HK-2 (cell line): ENCODE results near the gene SOCS1.
"Not testable (repeated sequence)": the region's sequence is repeated elsewhere in the genome, so short reads cannot be mapped to it uniquely, and the experiment has no call there.

Experiments used
- DNase-seq: peaks from one replicate; pipeline ENCODE4 v3.0.0-alpha.2; 2018; ENCODE audit not compliant: unreplicated experiment

The SOCS1 gene

GRCh38 chr16:11255737-11256660 lies at the start of gene SOCS1:
Gene SOCS1, minus strand, starts transcription at chr16:11256204. Its CDS starts 726 bp downstream, at chr16:11255478.
- peak; percentile 75 for DNase-seq

GRCh38 chr16:11303405-11304138 lies 47.6 kb upstream of the SOCS1 start:
- no peak for DNase-seq

DNA sequence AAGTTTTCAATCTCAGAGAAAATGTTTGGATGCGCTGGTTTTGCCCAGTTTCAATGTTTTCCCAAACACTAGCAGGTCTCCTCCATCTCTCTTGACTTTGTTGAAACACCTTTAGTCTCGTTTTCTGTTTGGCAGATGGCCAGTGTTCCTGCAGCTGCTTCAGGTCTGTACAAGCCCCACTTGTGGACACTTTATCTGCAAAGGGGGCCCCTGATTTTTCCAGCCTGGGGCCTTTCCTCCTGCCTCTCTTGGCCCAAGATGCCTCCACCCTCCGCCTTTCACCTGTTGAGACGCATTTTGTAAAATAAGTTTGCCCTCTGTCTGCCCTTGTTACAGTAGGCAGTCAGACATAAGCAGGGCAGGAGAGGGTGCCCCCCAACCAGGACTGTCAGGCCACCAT lies 47.0 kb upstream of the SOCS1 start:
- DNase-seq = no peak

DNA sequence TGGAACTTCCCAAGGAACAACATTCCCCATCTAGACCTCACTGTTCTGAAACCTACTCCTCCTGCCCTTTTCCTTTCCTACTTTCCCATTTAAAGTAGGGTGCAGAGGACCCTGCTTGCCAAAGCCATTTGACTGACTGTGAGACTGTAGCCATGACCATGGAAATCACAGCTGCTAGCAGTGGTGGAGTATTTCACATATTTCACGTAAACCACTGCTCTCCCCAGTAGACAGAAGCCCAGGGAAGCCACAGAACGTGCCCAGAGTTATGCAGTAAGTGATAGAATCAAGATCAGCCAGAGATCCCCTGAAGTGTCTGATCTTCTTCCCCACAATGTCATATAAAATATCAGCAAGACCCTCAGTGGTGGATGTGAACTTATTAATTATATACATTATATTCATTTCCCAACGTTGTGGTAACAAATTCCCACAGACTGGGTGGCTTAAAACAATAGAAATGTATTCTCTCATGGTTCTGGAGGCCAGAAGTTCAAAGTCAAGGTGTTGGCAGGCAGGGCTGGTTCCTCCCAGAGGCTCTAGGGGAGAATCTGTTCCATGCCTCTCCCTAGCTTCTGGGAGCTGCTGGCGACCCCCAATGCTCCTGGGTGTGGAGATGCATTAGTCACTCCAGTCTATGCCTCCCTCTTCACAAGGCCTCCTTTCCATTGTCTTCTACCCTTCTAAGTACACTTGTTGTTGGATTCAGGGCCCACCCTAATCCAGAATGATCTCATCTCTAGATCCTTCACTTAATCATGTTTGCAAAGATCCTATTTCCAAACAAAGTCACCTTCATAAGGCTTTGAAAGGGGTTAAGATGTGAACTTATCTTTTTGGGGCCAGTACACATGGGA lies 45.9 kb upstream of the SOCS1 start:
- no peak for DNase-seq

GRCh38 chr16:11300560-11300892 lies 44.5 kb upstream of the SOCS1 start:
- no peak for DNase-seq

GRCh38 chr16:11299865-11300559 lies 44.0 kb upstream of the SOCS1 start:
- no peak for DNase-seq

- DNase-seq = not testable (repeated sequence)
These were observed 43.0 kb upstream of the SOCS1 start for GRCh38 chr16:11298950-11299547.

- no peak for DNase-seq
These were observed 42.3 kb upstream of the SOCS1 start for GRCh38 chr16:11298143-11298900.

DNA sequence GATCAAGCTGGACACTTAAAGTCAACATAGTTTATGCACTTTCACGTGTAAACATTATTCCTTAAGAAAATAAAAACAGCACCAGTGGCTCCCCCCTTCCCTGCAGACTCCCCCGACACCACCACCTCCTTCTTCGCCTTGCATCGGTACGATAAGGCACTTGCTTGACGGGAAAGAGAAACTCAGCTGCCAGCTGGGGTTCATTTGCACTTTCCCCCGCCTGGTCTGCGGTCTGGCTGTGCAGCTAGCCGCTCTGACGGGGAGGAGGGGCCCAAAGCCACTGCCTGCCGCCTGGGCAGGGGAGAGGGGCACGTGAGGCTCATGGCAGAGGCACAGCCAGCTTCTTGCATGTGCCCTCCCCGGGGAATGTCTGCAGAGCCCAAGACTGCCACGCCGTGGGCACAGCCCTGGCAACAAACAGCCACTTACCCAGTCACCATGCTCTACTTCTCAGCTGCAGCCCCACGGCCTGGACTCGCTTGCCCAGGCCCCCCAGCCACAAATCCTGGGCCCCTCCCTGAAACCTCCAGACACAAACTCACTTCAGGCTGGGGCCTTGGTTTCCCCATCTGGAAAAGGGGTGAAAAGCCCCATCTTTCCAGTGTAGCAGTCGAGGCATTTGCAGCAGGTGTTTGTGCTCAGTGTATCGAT lies 41.6 kb upstream of the SOCS1 start:
- DNase-seq = peak; percentile 41

DNA sequence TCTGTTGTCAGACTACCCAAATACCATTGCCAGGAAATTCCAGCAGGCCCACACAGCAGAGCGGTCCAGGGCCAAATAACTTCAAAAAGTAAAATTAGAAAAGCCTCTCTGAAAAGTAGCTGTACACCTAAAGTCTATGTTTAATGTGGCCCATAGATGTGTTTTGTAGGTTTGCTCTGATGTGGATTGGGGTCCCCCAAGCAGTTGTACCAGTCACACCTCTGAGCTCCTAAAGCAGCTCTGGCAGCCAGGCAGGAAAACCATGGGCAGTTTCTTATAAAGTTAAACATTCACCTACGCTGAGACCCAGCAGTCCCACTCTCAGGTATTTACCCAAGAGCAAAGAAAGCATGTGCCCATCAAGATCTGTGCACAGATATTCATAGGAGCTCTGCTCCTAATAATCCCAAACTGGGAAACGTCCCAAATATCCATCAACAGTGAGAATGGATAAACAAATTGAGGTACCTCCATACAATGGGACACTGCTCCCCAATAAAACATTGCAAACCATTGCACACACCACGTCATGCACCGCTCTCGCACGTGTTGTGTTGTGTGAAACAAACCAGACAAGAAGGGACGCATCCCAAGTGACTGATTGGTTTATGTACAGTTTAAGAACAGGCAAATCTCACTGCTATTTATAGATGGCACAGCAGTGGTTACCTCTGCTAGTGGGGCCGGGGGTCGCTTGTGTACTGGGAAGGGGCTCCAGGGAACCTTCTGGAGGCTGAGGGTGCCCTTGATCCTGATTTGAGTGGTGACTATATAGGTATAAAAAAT lies 40.9 kb upstream of the SOCS1 start:
- no peak for DNase-seq

DNA sequence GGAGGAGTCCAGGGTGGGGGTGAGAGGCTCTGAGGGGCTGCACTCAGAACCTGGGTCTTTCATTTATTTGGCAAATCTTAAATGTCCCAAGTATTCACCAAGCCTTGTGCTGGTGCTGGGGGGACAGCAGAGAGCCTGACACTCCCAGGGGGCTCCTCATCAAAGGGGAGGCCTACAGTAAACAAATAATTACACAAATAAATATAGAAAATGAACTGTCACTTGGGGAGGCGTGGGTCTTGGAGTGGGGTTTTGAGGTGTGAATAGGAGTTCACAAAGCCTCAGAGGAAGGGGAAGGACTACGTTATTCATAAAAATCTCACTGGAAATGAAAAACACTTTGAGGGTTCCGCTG lies 40.3 kb upstream of the SOCS1 start:
- DNase-seq = no peak

GRCh38 chr16:11295672-11296071 lies 39.7 kb upstream of the SOCS1 start:
- DNase-seq = no peak

GRCh38 chr16:11292076-11292748 lies 36.2 kb upstream of the SOCS1 start:
- DNase-seq = no peak

GRCh38 chr16:11291091-11291703 lies 35.2 kb upstream of the SOCS1 start:
- DNase-seq = no peak

- no peak for DNase-seq
These were observed 34.3 kb upstream of the SOCS1 start for GRCh38 chr16:11290102-11290893.

- not testable (repeated sequence) for DNase-seq
These were observed 33.7 kb upstream of the SOCS1 start for GRCh38 chr16:11289696-11290095.

- no peak for DNase-seq
These were observed 33.2 kb upstream of the SOCS1 start for GRCh38 chr16:11289202-11289601.
